ENCODE results near the gene EFTUD2. TPM values are rescaled to one million over a fixed set of nuclear protein-coding genes. Genes with fewer than 3 reads are reported as not detected.

The EFTUD2 gene
- total and polyA plus RNA-seq, 4 donors: 35.5 to 93.3 (median 73.3) TPM

DNA sequence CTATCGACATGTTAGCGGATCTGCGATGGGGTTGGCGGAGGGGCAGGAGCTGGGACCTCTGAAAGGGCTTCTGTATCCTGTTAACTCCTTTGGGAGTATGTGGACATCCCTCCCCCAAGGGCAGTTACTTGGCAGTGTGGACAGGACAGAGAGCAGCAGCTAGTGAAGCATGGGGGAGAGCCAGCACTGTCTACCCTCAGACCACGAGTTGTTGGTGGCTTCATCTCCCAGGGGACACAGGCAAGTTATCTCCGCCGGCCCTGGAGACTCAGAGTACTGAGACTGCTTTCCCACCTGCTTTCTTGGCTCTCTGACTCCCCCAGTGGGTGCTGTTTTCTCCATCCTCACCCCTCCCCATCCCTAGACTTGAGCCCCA lies 21.3 kb upstream of the EFTUD2 start:
- TF ChIP-seq, protein P1, sequence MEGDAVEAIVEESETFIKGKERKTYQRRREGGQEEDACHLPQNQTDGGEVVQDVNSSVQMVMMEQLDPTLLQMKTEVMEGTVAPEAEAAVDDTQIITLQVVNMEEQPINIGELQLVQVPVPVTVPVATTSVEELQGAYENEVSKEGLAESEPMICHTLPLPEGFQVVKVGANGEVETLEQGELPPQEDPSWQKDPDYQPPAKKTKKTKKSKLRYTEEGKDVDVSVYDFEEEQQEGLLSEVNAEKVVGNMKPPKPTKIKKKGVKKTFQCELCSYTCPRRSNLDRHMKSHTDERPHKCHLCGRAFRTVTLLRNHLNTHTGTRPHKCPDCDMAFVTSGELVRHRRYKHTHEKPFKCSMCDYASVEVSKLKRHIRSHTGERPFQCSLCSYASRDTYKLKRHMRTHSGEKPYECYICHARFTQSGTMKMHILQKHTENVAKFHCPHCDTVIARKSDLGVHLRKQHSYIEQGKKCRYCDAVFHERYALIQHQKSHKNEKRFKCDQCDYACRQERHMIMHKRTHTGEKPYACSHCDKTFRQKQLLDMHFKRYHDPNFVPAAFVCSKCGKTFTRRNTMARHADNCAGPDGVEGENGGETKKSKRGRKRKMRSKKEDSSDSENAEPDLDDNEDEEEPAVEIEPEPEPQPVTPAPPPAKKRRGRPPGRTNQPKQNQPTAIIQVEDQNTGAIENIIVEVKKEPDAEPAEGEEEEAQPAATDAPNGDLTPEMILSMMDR (IDR thresholded peaks at IDR 0.05; ENCODE audit: control extremely low read depth, extremely low read depth): no peak
- no peaks in the 10 kb centered on the region for H3K9me3 ChIP-seq (ENCODE audit: control insufficient read depth in 4 of 4, insufficient read depth in 3 of 4, low read length in 3 of 4)
- no peak overlapping the region for H3K4me3 ChIP-seq
- no peaks in the 10 kb centered on the region for H3K36me3 ChIP-seq (ENCODE audit: control insufficient read depth in 4 of 4, insufficient read depth in 4 of 4, low read length in 4 of 4)
- H3K4me1 ChIP-seq (ENCODE audit: control insufficient read depth in 5 of 5, insufficient read depth in 5 of 5, low read length in 5 of 5): peaks cover 0 to 13% (median 0%) of the 10 kb centered on the region in 5 donors
- DNase-seq: no peak
- H3K27ac ChIP-seq (ENCODE audit: low read depth in 1 of 2, low read length in 1 of 2): no peak overlapping the region
- WGBS, 2 donors: 75 to 76% methylated on average over 7 of the region's 7 CpGs
- H3K27me3 ChIP-seq (ENCODE audit: control insufficient read depth in 3 of 3, insufficient read depth in 3 of 3, low read length in 2 of 3): peaks cover 0 to 14% (median 0%) of the 10 kb centered on the region in 3 donors
- H3K9ac ChIP-seq (ENCODE audit: insufficient read depth in 1 of 2, low read length in 2 of 2): no peak overlapping the region
- ATAC-seq (ENCODE audit: insufficient read depth, low FRiP score): no peak

GRCh38 chr17:44919885-44920564 lies 20.8 kb upstream of the EFTUD2 start:
- no peaks in the 10 kb centered on the region for H3K36me3 ChIP-seq (ENCODE audit: control insufficient read depth in 4 of 4, insufficient read depth in 4 of 4, low read length in 4 of 4)
- no peak overlapping the region for H3K9ac ChIP-seq (ENCODE audit: insufficient read depth in 1 of 2, low read length in 2 of 2)
- ATAC-seq (ENCODE audit: insufficient read depth, low FRiP score) (peak; percentile 79), DNase-seq (peak; percentile 83 to 88 (median 85))
- peaks cover 0 to 13% (median 0%) of the 10 kb centered on the region in 5 donors for H3K4me1 ChIP-seq (ENCODE audit: control insufficient read depth in 5 of 5, insufficient read depth in 5 of 5, low read length in 5 of 5)
- no peaks in the 10 kb centered on the region for H3K9me3 ChIP-seq (ENCODE audit: control insufficient read depth in 4 of 4, insufficient read depth in 3 of 4, low read length in 3 of 4)
- no peak overlapping the region for H3K4me3 ChIP-seq
- TF ChIP-seq, protein P1 (IDR thresholded peaks at IDR 0.05; ENCODE audit: control extremely low read depth, extremely low read depth): peak; percentile 79
- H3K27me3 ChIP-seq (ENCODE audit: control insufficient read depth in 3 of 3, insufficient read depth in 3 of 3, low read length in 2 of 3): peaks cover 0 to 14% (median 0%) of the 10 kb centered on the region in 3 donors
- WGBS, 2 donors: 16 to 22% methylated on average over 9 of the region's 9 CpGs
- no peak overlapping the region for H3K27ac ChIP-seq (ENCODE audit: low read depth in 1 of 2, low read length in 1 of 2)

DNA sequence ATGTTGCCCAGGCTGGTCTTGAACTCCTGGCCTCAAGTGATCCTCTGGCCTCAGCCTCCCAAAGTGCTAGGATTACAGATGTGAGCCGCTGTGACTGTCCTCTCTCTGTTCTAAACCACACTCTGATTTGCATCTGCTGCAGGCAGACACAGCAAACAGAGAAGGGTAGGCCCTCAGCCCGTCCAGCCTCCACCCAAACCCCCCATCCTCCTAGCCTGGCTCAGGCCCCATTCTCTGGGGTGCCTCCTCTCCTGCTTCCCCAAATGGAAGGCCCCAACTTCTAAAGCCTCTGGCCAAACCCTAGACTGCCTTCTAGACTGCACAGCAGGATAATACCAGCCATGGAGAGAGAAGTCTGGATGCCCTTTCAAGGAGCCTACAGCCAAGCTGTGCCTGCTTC lies 20.2 kb upstream of the EFTUD2 start:
- WGBS, 2 donors: 74 to 78% methylated on average over 2 of the region's 2 CpGs
- no peak overlapping the region for H3K9ac ChIP-seq (ENCODE audit: insufficient read depth in 1 of 2, low read length in 2 of 2)
- TF ChIP-seq, protein P1 (IDR thresholded peaks at IDR 0.05; ENCODE audit: control extremely low read depth, extremely low read depth): no peak
- H3K36me3 ChIP-seq (ENCODE audit: control insufficient read depth in 4 of 4, insufficient read depth in 4 of 4, low read length in 4 of 4): no peaks in the 10 kb centered on the region
- peaks cover 0 to 13% (median 0%) of the 10 kb centered on the region in 5 donors for H3K4me1 ChIP-seq (ENCODE audit: control insufficient read depth in 5 of 5, insufficient read depth in 5 of 5, low read length in 5 of 5)
- ATAC-seq (ENCODE audit: insufficient read depth, low FRiP score): no peak
- H3K9me3 ChIP-seq (ENCODE audit: control insufficient read depth in 4 of 4, insufficient read depth in 3 of 4, low read length in 3 of 4): no peaks in the 10 kb centered on the region
- H3K27me3 ChIP-seq (ENCODE audit: control insufficient read depth in 3 of 3, insufficient read depth in 3 of 3, low read length in 2 of 3): peaks cover 0 to 15% (median 0%) of the 10 kb centered on the region in 3 donors
- no peak overlapping the region for H3K4me3 ChIP-seq
- no peak overlapping the region for H3K27ac ChIP-seq (ENCODE audit: low read depth in 1 of 2, low read length in 1 of 2)
- no peak for DNase-seq
